Non-pigmented ciliary epithelial cell (primary cell): ENCODE data around the gene DUSP1.

ENCODE experiments used
- DNase-seq: peaks from one replicate; pipeline ENCODE4 v3.0.0-alpha.2; 2010; ENCODE audit warnings: low read depth

Gene DUSP1

DNA sequence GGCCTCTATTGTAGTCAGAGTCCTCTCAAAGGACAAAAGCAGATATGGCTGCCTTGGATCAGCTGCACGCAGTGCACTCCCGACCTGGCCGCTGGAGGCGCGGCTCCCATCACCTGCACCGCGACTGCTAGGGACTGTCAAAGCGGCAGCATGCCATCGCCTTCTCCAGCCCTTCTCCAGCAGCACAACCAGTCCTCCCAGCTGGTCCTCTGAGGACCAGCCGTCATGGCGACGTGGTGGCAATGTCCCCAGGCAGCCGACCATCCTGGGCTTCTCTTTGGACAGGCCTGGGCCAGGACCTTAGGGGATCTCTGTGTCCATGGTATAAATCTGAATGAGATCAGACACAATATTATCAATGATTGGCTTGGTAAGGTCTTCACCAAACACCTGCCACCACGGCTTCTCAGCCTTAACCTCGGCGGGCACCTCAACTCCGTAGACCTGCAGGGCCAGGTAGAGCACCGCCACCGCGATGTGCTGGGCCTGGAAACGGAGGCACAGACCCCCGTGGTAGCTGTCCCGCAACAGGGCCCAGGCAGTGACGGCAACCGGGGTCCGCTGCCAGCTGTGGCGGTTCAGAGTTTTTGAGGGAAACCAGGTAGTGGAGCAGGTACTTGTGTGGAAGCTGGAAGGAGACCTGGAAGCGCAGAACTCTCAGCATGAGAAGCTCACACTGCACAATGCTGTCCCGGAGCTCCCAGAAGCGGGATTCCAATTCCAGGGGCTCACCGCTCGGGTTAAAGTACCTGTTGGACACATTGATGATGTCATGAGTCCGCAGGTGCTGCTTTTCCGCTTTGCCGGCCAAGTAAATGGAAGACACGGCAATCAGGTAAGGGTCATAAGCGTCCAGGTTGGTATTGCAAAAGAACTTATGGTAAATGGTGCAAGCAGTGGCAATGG, 8.5 kb downstream of the DUSP1 start:
- DNase-seq = no peak

DNA sequence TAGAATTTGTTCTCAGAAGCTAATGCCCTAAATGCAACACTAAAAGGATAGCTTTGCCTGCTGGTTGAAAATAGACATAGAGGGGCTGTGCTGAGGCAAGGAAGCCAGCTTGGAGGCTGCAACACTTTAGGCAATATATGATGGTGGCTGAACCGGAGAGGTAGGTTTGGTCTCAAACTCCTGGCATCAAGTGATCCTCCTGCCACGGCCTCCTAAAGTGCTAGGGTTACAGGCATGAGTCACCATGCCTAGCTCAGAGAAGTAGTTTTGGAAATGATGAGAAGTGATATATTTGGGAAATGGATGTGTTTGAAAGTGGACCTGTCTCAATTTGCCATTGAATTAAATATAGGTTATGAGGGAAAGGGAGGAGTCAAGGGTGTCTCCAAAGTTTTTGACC, 10.0 kb downstream of the DUSP1 start:
- no peak for DNase-seq

DNA sequence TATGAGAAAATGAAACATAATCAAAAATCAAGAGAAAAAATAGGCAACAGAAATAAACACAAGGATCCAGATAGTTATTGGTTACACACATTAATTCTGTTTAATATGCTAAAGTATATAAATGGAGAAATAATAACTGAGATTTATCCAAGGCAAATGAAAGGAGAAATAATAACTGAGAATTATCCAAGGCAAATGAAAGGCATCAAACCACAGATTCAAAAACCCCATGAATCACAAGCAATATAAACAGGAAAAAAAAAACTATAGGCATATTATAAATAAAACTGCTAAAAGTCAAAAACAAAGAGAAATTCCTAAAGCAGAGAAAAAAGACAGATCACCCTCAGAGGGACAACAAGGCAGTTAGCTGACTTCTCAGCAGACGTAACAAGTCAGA, 10.9 kb downstream of the DUSP1 start:
- no peak for DNase-seq

DNA sequence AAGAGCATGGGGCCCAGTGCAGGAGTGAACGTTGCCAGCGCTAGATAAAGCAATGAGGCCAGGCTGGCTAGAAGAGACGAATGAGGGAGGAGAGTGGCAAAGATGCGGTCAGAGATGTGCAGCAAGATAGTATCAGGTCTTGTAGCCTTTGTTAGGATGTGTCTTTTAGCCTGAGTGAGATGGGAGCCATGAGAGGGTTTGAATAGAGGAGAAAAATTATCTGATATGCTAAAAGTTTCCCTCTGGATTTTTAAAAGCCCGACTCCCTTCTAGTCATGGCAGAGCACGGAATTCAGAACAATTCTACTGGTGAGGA, 12.2 kb downstream of the DUSP1 start:
- no peak for DNase-seq

DNA sequence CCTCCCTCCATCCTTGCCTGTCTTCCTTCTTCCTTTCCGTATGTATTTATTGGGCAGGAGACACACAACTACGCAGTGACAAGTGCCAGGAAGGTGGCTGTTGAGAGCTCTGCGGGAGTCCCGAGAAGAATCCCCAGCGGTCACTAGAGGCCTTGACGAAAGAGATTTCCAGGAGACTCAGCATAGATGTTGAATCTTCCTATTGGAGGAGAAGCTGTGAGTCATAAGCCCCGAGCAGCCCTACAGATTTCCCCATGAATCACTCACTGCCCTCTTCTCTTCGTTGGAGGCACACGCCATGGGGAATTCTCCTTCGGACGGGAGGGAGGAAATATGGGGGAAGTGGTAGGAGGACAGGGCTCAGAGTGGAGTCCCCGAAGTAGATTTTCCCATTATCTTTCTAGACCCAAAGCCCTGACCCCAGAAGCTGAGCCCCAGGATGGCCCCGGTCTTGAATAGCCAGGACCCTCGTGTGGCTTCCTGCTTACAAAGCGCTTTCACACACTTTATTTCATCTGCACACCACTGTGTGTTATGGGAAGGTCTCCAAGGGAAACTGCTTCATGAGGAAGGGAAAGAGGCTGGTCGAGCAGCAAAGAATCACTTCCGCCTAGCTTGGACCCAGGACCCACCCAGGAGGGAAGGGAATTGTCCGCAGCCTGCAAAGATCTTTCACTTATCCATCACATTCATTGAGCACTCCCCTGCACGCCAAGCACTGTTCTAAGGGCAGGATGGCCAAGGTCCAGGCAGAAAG, 12.7 kb downstream of the DUSP1 start:
- DNase-seq = peak; percentile 85

DNA sequence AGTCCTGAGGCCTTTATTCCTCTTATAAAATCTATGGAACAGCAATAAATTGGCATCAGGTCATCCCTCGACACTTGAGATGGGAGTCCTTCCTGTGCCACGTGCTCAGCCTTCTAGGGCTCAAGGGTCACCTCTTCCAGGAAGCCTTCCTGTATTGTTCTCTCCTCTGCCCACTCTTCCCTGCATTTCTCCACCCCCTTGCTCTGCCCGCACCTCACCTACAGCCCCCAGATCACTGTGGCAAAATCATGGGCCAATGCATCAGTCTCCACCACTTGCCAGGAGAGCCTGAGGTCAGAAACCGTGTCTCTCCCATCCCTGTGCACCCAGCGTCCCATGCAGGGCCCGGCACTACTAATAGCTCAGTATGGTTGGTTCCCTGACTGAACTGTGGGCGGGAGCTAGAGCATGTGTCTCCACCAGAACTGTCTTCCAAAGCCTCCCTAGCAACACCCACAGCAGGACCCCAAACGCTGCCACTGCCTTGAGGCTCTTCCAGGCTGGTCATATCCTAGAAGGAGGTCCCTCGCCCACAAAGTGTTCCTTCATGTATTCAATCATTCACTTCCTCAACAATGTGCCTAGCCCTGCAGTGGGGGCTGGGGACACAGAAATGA, 13.5 kb downstream of the DUSP1 start:
- DNase-seq = no peak

DNA sequence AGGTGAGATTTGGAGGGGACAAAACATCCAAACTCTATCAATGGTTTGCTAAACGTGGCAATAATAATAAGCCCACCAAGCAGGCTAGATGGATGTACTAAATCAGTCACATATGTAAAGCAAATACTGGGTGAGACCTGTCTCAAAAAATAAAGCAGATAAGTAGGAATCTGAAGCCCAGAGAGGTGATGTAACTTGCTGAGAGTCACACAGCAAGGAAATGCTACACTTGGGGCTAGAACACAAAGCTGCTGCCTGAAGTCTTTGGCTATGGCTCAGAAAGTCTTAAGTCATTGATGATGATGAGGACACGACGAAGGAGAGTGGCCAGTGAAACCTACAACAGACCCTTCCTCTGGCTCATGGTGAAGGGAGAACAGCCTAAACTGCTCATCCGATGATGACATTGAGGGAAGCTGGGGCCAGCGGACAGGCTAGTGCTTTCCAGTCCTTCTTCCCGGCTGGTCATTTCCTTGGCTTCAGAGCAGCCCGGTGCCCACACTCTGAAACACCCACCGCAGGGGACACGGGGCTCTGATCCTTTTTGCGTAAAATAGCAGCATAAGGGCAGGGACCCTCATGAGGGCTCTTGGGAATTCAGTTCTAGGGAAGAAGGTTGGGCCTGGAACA, 14.1 kb downstream of the DUSP1 start:
- DNase-seq = no peak

DNA sequence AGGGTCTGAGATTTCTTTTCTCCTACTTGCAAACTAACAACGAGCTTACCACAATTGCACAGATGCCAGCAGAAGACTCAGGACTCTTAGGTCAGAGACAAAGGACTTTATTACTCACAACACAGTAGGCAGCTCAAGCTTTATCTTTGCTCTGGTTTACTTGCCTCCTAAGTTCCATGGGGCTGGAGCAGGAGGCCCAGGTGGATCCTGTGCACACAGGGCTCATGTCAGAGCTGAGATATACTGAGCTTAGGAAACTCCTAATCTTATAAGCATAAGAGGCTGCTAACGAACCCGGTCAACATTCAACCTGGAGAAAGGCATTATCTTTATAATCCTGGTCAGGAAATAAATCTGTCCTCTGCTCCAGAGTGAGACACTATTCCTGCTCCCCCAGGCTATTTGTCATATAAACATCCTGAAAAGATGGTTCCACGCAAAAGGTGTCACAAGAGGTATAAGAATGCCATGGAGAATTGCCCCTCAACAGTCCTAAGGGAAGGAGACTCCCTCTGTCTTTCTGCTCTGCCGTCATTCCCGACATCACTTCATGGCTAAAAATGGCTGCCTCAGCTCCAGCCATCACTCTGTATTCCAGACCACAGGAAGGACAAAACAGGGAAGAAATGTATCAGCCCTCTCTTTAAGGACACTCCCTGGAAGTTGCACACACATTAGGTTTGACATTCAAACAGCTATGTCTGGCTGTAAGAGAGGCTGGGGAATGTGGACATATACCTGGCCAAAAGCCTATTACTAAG, 16.2 kb downstream of the DUSP1 start:
- no peak for DNase-seq

DNA sequence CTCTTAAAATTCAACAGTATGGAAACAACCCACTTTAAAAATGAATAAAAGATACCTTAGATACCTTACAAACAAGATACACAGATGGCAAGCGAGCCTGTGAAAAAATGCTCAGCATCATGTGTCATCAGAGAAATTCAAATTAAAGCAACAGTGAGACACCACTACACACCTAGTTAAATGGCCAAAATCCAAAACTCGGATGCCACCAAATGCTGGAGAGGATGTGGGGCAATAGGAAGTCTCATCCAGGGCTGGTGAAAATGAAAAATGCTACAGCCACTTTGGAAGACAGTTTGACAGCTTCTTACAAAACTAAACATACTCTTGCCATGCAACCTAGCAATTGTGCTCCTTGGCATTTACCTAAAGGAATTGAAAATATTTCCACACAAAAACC, 17.9 kb downstream of the DUSP1 start:
- no peak for DNase-seq

DNA sequence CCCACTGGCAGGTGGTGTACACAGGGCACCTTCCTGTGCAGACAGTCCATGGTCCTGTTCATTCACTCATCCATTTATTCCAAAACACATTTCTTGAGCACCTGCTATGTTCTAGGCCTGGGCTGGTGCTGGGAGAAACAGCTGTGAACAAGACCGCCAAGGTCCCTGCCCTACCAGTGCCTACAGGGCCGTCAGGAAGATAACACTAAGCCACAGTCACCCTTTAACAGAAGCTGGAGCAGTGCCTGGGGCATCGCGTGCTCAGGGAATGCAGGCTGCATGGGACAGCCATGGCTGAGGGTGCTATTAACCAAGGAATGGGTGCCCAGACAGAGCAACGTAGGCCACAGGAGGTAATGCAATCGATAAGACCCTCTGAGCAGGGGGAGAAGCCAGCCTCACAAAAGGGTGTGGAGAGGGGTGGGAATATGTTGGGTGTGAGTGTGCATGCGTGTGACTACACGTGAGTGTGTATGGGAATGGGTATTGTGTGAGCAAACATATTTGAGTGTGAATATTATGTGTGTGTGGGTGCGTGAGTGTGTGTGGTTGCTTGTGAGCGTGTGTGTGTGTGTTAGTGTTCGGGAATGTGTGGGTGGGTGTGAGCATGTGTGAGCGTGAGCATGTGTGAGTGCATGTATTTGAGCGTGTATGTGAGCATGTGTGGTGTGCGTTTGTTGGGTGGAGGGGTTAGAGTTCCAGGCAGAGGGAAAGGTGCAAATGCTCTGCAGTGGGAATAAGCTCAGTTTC, 19.1 kb downstream of the DUSP1 start:
- DNase-seq = no peak

DNA sequence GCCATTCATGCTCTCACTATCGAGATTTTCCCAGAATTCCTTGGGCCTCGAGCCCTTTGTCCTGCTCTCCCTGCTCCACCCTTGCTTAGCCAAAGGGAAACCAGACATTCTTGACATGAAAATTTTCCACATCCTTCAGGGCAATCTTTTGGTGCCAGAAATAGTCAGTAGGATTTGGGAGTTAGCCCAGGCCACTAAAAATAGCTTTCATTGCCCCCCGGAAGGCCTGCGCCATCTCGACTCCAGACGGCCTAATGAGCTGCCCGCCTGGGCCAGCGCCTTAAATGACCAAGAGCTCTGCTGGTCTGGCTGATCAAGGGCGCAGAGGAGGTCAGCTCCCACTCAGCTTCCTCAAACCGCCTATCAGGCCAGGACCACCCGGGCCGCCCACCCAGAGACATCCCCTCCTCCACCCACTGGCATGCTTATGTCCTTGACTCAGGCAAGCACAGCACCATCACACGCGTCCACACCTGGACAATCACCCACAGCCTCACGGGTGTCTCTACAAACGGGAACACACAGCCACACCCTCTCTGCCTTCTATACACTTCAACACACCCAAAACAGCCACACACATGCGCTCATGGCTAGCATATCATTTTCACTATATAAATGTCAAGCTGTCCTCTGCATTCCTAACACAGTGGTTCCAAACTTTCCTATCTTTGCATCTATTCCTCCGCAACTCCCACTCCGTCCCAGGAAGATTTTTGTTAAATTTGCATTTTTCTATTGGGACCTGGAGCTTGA, 20.9 kb downstream of the DUSP1 start:
- DNase-seq = no peak

DNA sequence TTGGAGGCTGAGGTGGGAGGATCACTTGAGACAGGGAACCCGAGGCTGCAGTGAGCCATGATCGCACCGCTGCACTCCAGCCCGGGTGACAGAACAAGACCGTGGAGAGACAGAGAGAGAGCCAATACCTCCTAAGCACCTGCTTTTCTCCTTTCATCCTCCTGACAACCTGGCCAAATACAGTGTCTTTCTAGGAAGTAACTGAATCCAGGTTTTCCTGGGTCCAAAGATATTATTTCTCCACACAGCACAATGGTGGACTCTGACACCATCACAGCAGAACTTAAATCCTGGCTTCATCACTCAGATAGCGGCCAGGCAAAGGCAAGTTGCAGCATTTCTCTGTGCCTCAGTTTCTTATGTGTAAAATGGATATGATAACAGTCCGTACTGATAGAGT, 21.9 kb downstream of the DUSP1 start:
- DNase-seq = no peak

DNA sequence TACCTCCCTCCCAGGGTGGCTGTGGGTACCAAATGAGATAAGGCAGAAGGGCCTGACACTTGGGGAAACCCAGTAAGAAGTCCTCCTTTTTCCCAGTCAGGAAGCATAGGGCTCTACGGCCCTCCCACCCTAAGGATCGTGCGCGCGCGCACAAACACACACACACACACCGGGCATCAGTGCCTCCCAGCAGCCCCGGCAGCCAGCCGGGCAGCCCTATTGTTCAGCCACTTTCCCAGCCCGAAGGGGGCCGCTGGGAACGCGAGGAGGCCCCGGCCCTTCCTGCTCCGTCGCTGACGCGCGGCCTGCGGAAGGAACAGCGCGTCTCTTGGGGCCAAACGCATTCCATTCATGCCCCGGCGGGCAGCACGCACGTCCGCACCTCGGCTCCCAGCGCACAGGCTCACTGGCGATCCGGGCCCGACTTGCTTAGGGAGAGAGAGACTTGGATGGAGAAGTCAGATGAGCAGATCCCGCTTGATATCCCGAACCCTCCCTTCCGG, 22.6 kb downstream of the DUSP1 start:
- no peak for DNase-seq

DNA sequence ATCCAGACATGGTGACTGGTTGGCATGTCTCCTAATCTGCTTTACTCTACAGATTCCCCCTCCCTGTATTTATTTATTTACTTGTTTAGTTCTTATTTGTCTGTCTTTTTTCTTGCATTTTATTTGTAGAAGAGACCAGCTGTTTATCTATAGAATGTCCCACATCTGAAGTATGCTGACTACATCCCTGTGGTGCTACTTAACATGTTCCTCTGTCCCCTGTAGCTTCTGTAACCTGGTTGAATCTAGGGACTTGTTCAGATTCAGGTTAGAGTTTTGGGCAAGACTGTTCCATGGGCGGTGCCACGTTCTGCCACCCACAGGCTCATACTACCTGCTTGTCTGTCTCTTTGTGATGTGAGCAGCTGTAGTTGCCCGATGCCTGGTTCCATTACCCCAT, 23.5 kb downstream of the DUSP1 start:
- DNase-seq = no peak

DNA sequence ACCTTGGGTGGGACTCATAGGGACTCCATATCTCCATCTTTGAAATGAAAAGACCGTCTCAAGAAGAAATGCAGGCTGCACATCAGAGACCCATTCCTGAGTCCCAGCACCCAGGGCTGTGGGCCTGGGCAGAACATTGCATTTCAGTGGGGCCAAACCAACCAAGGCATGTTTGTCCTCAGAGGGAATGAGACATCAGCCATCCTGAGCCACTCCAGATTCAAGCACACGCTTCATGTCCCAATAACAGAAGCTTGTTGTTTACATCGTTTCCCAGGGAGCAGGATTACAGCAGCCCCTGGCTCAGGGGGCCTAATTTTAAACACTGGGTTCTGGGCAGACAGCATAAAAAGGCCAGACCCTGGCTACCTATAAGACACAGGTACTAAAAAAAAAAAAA, 24.3 kb downstream of the DUSP1 start:
- no peak for DNase-seq

DNA sequence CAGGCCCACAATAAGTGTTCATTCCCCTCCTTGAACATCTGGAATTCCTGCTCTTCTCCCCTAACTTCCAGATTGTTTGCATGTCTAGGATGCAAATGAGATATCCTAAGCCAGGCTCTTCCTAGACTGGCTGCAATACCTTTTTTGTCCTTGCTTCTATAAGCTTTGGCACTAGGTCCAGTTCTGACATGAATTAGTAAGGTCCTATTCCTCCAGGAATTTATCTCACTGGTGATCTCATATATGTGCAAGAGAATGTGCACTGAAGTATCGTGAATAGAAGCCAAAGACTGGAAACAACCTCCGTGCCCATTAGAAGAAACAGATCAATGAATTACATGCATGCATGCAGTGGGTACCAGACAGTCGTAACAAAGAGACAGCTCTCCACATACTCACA, 25.2 kb downstream of the DUSP1 start:
- DNase-seq = no peak

DNA sequence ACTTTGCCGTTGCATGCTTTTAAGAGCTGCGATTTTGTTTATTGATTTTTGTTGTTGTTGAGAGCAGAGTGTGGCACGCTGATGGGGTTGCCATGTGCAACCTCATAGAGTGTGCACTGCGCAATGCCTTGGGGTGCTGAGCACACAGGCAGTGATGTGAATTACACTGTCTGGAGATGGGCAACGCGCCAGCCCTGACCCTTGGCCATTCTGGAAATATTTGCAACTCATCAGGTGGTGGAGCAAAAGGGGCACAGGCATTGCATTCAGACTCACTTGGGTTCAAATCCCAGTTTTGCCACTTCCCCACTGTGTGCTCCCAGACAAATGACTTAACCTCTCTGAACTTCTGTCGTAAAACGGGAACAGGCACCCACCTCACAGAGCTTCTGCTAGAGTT, 25.6 kb downstream of the DUSP1 start:
- DNase-seq = no peak

DNA sequence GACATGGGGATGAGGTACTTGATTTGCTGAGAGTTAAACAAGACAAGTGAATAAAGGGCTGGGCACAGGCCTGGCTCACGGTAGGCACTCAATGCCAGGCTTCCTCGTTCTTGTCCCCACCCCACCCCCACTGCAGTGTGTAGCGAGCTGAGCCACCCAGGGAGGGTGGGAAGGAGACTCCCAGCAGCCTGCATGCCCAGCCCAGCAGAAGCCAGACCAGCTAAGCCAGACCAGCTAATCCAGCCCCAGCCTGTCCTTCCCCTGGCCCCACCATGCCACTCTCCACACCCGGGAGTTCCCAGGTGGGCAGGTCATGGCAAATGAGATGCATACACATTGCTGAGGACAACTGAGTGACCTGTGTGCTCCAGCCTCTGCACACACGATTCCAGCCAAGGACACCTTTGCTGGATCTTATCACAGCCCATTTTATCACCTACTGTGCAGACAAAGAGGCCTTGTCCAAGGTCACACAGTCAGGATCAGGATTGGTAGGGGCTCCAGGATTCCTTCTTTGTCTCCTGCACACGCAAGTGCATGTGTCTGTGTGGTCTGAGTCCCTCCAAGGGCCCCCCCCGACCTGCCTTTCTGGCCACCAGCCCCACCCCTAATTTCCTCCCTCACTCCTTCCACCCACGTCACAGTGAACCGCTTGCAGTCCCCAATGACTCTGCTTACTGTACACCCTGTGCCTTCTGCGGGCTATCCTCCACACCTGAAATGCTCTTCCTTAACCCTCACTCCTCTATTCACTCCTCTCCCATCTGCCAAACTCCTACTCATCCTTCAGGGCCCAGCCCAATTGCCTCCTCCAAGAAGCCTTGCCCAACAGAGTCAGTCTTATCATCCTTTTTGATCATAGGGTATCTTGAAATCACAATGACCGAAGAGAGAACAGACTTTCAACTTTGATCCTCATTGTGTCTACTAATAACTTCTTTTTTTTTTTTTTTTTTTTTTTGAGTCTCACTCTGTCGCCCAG, 26.6 kb downstream of the DUSP1 start:
- no peak for DNase-seq
